ENCODE results near the gene ZSWIM4. TPM values are rescaled to one million over a fixed set of nuclear protein-coding genes. Genes with fewer than 3 reads are reported as not detected.

ZSWIM4 gene
- polyA plus RNA-seq, 1 donor (not counting 4 experiments of a cell fraction or from before 2014, with no cell fraction given): 0.71 TPM

- DNase-seq (ENCODE audit: low read depth, low spot score) (no peak), FAIRE-seq (no peak)
- Histone ChIP-seq H3K36me3 (ENCODE audit: control insufficient read depth in 2 of 2, extremely low read depth in 1 of 2, insufficient read depth in 2 of 2, low read length in 2 of 2) (no peaks in the 10 kb centered on the region), H3K9ac (ENCODE audit: control insufficient read depth, extremely low read depth, insufficient read depth, low read length) (no peak overlapping the region), H4K20me1 (ENCODE audit: control insufficient read depth, extremely low read depth, insufficient read depth, low read length) (no peaks in the 10 kb centered on the region), H2AFZ (ENCODE audit: control insufficient read depth, low read length) (no peak overlapping the region), H3K4me3 (ENCODE audit: control insufficient read depth in 2 of 3, extremely low read depth in 1 of 3, insufficient read depth in 2 of 3, low read depth in 1 of 3, low read length in 3 of 3) (peak overlapping the region in 1 of 3 experiments; percentile 31), H3K4me2 (ENCODE audit: control insufficient read depth, extremely low read depth, insufficient read depth, low read depth, low read length) (no peak overlapping the region), H3K4me1 (ENCODE audit: control insufficient read depth, extremely low read depth, insufficient read depth, low read length) (peaks cover 16% of the 10 kb centered on the region), H3K79me2 (ENCODE audit: control insufficient read depth, insufficient read depth, low read length) (no peaks in the 10 kb centered on the region), H3K27ac (ENCODE audit: control insufficient read depth, insufficient read depth, low read length) (no peak overlapping the region), H3K9me1 (ENCODE audit: control insufficient read depth, extremely low read depth, insufficient read depth, low read length) (no peaks in the 10 kb centered on the region), H3K27me3 (ENCODE audit: control insufficient read depth, extremely low read depth, insufficient read depth, low read length) (peaks cover 18% of the 10 kb centered on the region), H3K9me3 (ENCODE audit: control insufficient read depth, low read depth, low read length) (no peaks in the 10 kb centered on the region)
- TF ChIP-seq CTCF (optimal IDR thresholded peaks at IDR 0.05 in 1 of 3, IDR thresholded peaks at IDR 0.05 in 1 of 3, conservative IDR thresholded peaks at IDR 0.05 in 1 of 3; ENCODE audit: extremely low read depth in 1 of 3, insufficient read depth in 2 of 3, low read length in 3 of 3) (no peak), EZH2 (IDR thresholded peaks at IDR 0.05; ENCODE audit: low read length) (peak; percentile 99)
- dilution Hi-C loops (cut with MboI; ENCODE audit: extremely low pct_ligation_motif_present, low sequenced_read_pairs): no loop called here
Measured at GRCh38 chr19:13864667-13865570, 69.7 kb downstream of the ZSWIM4 start.

GRCh38 chr19:13865571-13866462 is 70.6 kb downstream of the ZSWIM4 start:
- Histone ChIP-seq H3K27me3 (ENCODE audit: control insufficient read depth, extremely low read depth, insufficient read depth, low read length) (peaks cover 18% of the 10 kb centered on the region), H3K9ac (ENCODE audit: control insufficient read depth, extremely low read depth, insufficient read depth, low read length) (peak overlapping the region; percentile 28), H3K27ac (ENCODE audit: control insufficient read depth, insufficient read depth, low read length) (no peak overlapping the region), H3K79me2 (ENCODE audit: control insufficient read depth, insufficient read depth, low read length) (no peaks in the 10 kb centered on the region), H3K4me1 (ENCODE audit: control insufficient read depth, extremely low read depth, insufficient read depth, low read length) (peaks cover 16% of the 10 kb centered on the region), H3K9me3 (ENCODE audit: control insufficient read depth, low read depth, low read length) (no peaks in the 10 kb centered on the region), H3K4me3 (ENCODE audit: control insufficient read depth in 2 of 3, extremely low read depth in 1 of 3, insufficient read depth in 2 of 3, low read depth in 1 of 3, low read length in 3 of 3) (peak overlapping the region; percentile 31 to 52 (median 51)), H3K36me3 (ENCODE audit: control insufficient read depth in 2 of 2, extremely low read depth in 1 of 2, insufficient read depth in 2 of 2, low read length in 2 of 2) (no peaks in the 10 kb centered on the region), H3K9me1 (ENCODE audit: control insufficient read depth, extremely low read depth, insufficient read depth, low read length) (no peaks in the 10 kb centered on the region), H4K20me1 (ENCODE audit: control insufficient read depth, extremely low read depth, insufficient read depth, low read length) (no peaks in the 10 kb centered on the region), H2AFZ (ENCODE audit: control insufficient read depth, low read length) (no peak overlapping the region), H3K4me2 (ENCODE audit: control insufficient read depth, extremely low read depth, insufficient read depth, low read depth, low read length) (peak overlapping the region; percentile 77)
- DNase-seq (ENCODE audit: low read depth, low spot score): no peak
- no peak for FAIRE-seq
- TF ChIP-seq EZH2 (IDR thresholded peaks at IDR 0.05; ENCODE audit: low read length): peak; percentile 83
- no peak for TF ChIP-seq CTCF (optimal IDR thresholded peaks at IDR 0.05 in 1 of 3, IDR thresholded peaks at IDR 0.05 in 1 of 3, conservative IDR thresholded peaks at IDR 0.05 in 1 of 3; ENCODE audit: extremely low read depth in 1 of 3, insufficient read depth in 2 of 3, low read length in 3 of 3)
- dilution Hi-C loops (cut with MboI; ENCODE audit: extremely low pct_ligation_motif_present, low sequenced_read_pairs): no loop called here

Data from keratinocyte (primary cell).